Naive thymus-derived CD4-positive, alpha-beta T cell (primary cell): ENCODE results near the gene THOC7. TPM values are rescaled to one million over a fixed set of nuclear protein-coding genes. Genes with fewer than 3 reads are reported as not detected.

Experiments
- ATAC-seq: fragments of 150-1000 bp; cut with Tn5 transposase; 2 replicates; pipeline ENCODE4 v1.10.0; 2021; ENCODE audit warnings: mild to moderate bottlenecking, moderate library complexity
- CTCF ChIA-PET: fragments of 350-600 bp; sonication (Branson Sonifier 250); formaldehyde crosslinking; loops from one replicate; lab custom pipeline; 2021; ENCODE audit warnings: antibody characterized with exemption; lab: Charles Lee
- POLR2A ChIA-PET: fragments of 350-600 bp; sonication (Branson Sonifier 250); formaldehyde crosslinking; loops from one replicate; lab custom pipeline; 2021; ENCODE audit warnings: antibody characterized with exemption, inconsistent platforms; lab: Charles Lee
- DNase-seq, 9 donors: peaks; one replicate each; pipeline versions ENCODE4 v3.0.0 to v3.0.0-alpha.2; 2020 to 2022; ENCODE audit warnings: mixed read lengths in 1 of 9
- H3K27ac ChIP-seq: one replicate; pipeline ENCODE4 v1.7.0; 2013; ENCODE audit warnings: mild to moderate bottlenecking, low read depth, low read length, moderate library complexity
- H3K27me3 ChIP-seq, 2 donors: one replicate each; pipeline ENCODE4 v1.7.0; 2013; ENCODE audit warnings: low read length in 2 of 2, mild to moderate bottlenecking in 2 of 2, moderate library complexity in 2 of 2; ENCODE audit not compliant: control insufficient read depth in 2 of 2, insufficient read depth in 2 of 2
- H3K36me3 ChIP-seq, 3 experiments: 1 replicate in 2 of 3; 2 replicates in 1 of 3; pipeline ENCODE4 v1.7.0; 2013; ENCODE audit warnings: low read length in 3 of 3, mild to moderate bottlenecking in 3 of 3, moderate library complexity in 1 of 3; ENCODE audit not compliant: insufficient read depth in 3 of 3, control insufficient read depth in 2 of 3
- H3K4me1 ChIP-seq, 2 donors: one replicate each; pipeline ENCODE4 v1.7.0; 2013; ENCODE audit warnings: low read length in 2 of 2, mild to moderate bottlenecking in 2 of 2, moderate library complexity in 1 of 2; ENCODE audit not compliant: control insufficient read depth in 2 of 2, insufficient read depth in 2 of 2
- H3K4me3 ChIP-seq: 2 replicates; pipeline ENCODE4 v1.7.0; 2013; ENCODE audit warnings: mild to moderate bottlenecking, low read length
- H3K9me3 ChIP-seq, 3 experiments: 1 replicate in 2 of 3; 2 replicates in 1 of 3; pipeline ENCODE4 v1.7.0; 2013; ENCODE audit warnings: low read length in 3 of 3; ENCODE audit not compliant: control insufficient read depth in 2 of 3
- H3K27ac Mint-ChIP-seq, 9 donors: one replicate each; pipeline ENCODE4 v1.8.0; 2020 to 2022; ENCODE audit warnings: mixed read lengths in 9 of 9, mild to moderate bottlenecking in 8 of 9, moderate library complexity in 5 of 9, inconsistent platforms in 2 of 9
- H3K27me3 Mint-ChIP-seq, 5 donors: one replicate each; pipeline ENCODE4 v1.8.0; 2021 to 2022; ENCODE audit warnings: mixed read lengths in 5 of 5, mild to moderate bottlenecking in 1 of 5
- H3K36me3 Mint-ChIP-seq, 5 donors: one replicate each; pipeline ENCODE4 v1.8.0; 2020 to 2022; ENCODE audit warnings: mixed read lengths in 5 of 5, mild to moderate bottlenecking in 3 of 5, inconsistent platforms in 1 of 5
- H3K4me1 Mint-ChIP-seq, 7 donors: one replicate each; pipeline ENCODE4 v1.8.0; 2020 to 2022; ENCODE audit warnings: mixed read lengths in 7 of 7, mild to moderate bottlenecking in 3 of 7, inconsistent platforms in 1 of 7
- H3K4me3 Mint-ChIP-seq, 10 donors: one replicate each; pipeline ENCODE4 v1.8.0; 2020 to 2022; ENCODE audit warnings: mild to moderate bottlenecking in 10 of 10, mixed read lengths in 10 of 10, moderate library complexity in 6 of 10, inconsistent platforms in 2 of 10
- H3K9me3 Mint-ChIP-seq, 11 donors: one replicate each; pipeline ENCODE4 v1.8.0; 2020 to 2022; ENCODE audit warnings: mixed read lengths in 11 of 11, mild to moderate bottlenecking in 4 of 11, inconsistent platforms in 1 of 11, moderate library complexity in 1 of 11
- intact Hi-C, 2 donors: fragments of 100-400 bp; cut with micrococcal nuclease; formaldehyde crosslinking; loops; one replicate each; pipeline ENCODE4 v1.15.1; 2023
- polyA plus RNA-seq, 2 donors: library from polyadenylated mRNA; unstranded; fragments of 300-500 nt; fragmentation: Illumina TruSeq; gene quantifications; one replicate each; pipeline ENCODE4 v1.2.3, GENCODE V29; 2021
- total RNA-seq, 6 experiments: library from RNA in 5 of 6; stranded (reverse) in 5 of 6; gene quantifications; 1 replicate in 5 of 6; 2 replicates in 1 of 6; pipeline ENCODE4 v1.2.3 and lab custom pipeline; 2021 to 2026

THOC7 gene
- 10 to 100 TPM; 24.6 to 86.2 (median 38.7) TPM for total RNA-seq
- 100 to 1,000 TPM in 1 of 2 donors, 10 to 100 TPM in 1; 60.0 to 113 TPM for polyA plus RNA-seq
- total RNA-seq (lab: John Stamatoyannopoulos, UW): 11.8 reads per million, percentile 39 among the genes with 10 or more reads in this experiment

GRCh38 chr3:63863150-63864007 lies at the start of gene THOC7, which contains the start of gene ATXN7:
Gene THOC7 (minus strand): TSS chr3:63863805. CDS start chr3:63863790, 15 bp downstream.
Gene ATXN7 (plus strand): TSS chr3:63863867. CDS start chr3:63912599, 48,732 bp downstream.
- peak within 1 kb of the TSS; percentile 71 for H3K4me3 ChIP-seq
- no peaks in the 10 kb centered on the region for H3K9me3 ChIP-seq
- peaks cover 0 to 18% (median 8%) of the 10 kb centered on the region in 5 donors for H3K36me3 Mint-ChIP-seq
- ATAC-seq (peak; percentile 91), DNase-seq (peak; percentile 51 to 78 (median 74))
- H3K9me3 Mint-ChIP-seq: no peaks in the 10 kb centered on the region
- no peaks in the 10 kb centered on the region for H3K27me3 ChIP-seq
- H3K4me1 Mint-ChIP-seq: peaks cover 39 to 74% (median 69%) of the 10 kb centered on the region in 7 donors
- no peaks in the 10 kb centered on the region for H3K27me3 Mint-ChIP-seq
- peak within 1 kb of the TSS; percentile 81 to 95 (median 93) for H3K4me3 Mint-ChIP-seq
- intact Hi-C loops: loop anchor here (1.0 to 5.0 kb wide), 5 partner anchors 49 to 160 kb away; partner anchors contain the start of genes PSMD6 (in 2 of the 2) and SCAANT1 (in 2 of the 2)
- ChIA-PET CTCF (no interaction called here), POLR2A (interaction anchor here (1.1 to 2.2 kb wide), 3 partner anchors 48 to 117 kb away, joined by 3 to 13 read pairs (median 4); partner anchors contain the start of gene SCAANT1)
- peak within 1 kb of the TSS; percentile 81 to 96 (median 93) for H3K27ac Mint-ChIP-seq
- peak within 1 kb of the TSS; percentile 84 for H3K27ac ChIP-seq
- peaks cover 8 to 17% of the 10 kb centered on the region in 2 donors for H3K4me1 ChIP-seq
- H3K36me3 ChIP-seq: peaks cover 0 to 5% (median 0%) of the 10 kb centered on the region in 3 experiments

GRCh38 chr3:63912768-63913588 lies 49.4 kb upstream of the THOC7 start:
- POLR2A ChIA-PET: interaction anchor here (1.2 to 1.8 kb wide), 7 partner anchors 11 to 66 kb away, joined by 3 to 14 read pairs (median 4); partner anchors contain the start of genes ATXN7 and THOC7
- DNase-seq (peak in 5 of 9 donors; percentile 1 to 55 (median 7)), ATAC-seq (peak; percentile 45)
- Mint-ChIP-seq H3K4me1 (peaks cover 4 to 58% (median 53%) of the 10 kb centered on the region in 7 donors), H3K9me3 (no peaks in the 10 kb centered on the region), H3K4me3 (peak overlapping the region; percentile 80 to 95 (median 89)), H3K36me3 (peaks cover 4 to 24% (median 15%) of the 10 kb centered on the region in 5 donors), H3K27ac (peak overlapping the region; percentile 59 to 97 (median 93)), H3K27me3 (no peaks in the 10 kb centered on the region)
- CTCF ChIA-PET: interaction anchor here (1.4 kb wide), 1 partner anchor 111 kb away, joined by 3 read pairs; the partner anchor contains the start of gene PSMD6
- H3K36me3 ChIP-seq: peaks cover 0 to 16% (median 0%) of the 10 kb centered on the region in 3 experiments
- intact Hi-C loops: loop anchor here (1.0 to 2.0 kb wide), 7 partner anchors 20 to 110 kb away; partner anchors contain the start of genes ATXN7 (in 1 of the 2), PSMD6 (in 1 of the 2) and THOC7 (in 1 of the 2)
- H3K9me3 ChIP-seq: no peaks in the 10 kb centered on the region
- H3K27me3 ChIP-seq: no peaks in the 10 kb centered on the region
- peak overlapping the region; percentile 96 for H3K27ac ChIP-seq
- peaks cover 15 to 21% of the 10 kb centered on the region in 2 donors for H3K4me1 ChIP-seq
- peak overlapping the region; percentile 46 for H3K4me3 ChIP-seq

GRCh38 chr3:63911873-63912767 lies 48.5 kb upstream of the THOC7 start, which contains the start of gene SCAANT1:
Gene SCAANT1 (minus strand): TSS chr3:63912383.
- Histone ChIP-seq H3K27ac (peak within 1 kb of the TSS; percentile 96), H3K4me1 (peaks cover 15 to 21% of the 10 kb centered on the region in 2 donors), H3K9me3 (no peaks in the 10 kb centered on the region), H3K27me3 (no peaks in the 10 kb centered on the region), H3K36me3 (peaks cover 0 to 9% (median 0%) of the 10 kb centered on the region in 3 experiments), H3K4me3 (peak within 1 kb of the TSS; percentile 61)
- no peaks in the 10 kb centered on the region for H3K27me3 Mint-ChIP-seq
- peaks cover 4 to 56% (median 45%) of the 10 kb centered on the region in 7 donors for H3K4me1 Mint-ChIP-seq
- no peaks in the 10 kb centered on the region for H3K9me3 Mint-ChIP-seq
- intact Hi-C loops: loop anchor here (1.0 to 2.0 kb wide), 9 partner anchors 16 to 111 kb away; partner anchors contain the start of genes PSMD6 (in 2 of the 2), ATXN7 (in 1 of the 2) and THOC7 (in 1 of the 2)
- peak within 1 kb of the TSS; percentile 88 to 99 (median 96) for H3K27ac Mint-ChIP-seq
- POLR2A ChIA-PET: interaction anchor here (0.8 to 1.8 kb wide), 8 partner anchors 10 to 71 kb away, joined by 3 to 14 read pairs (median 4); partner anchors contain the start of genes ATXN7 and THOC7
- peak; percentile 76 for ATAC-seq
- peak within 1 kb of the TSS; percentile 87 to 98 (median 90) for H3K4me3 Mint-ChIP-seq
- H3K36me3 Mint-ChIP-seq: peaks cover 4 to 17% (median 8%) of the 10 kb centered on the region in 5 donors
- peak; percentile 69 to 85 (median 83) for DNase-seq
- CTCF ChIA-PET: interaction anchor here (1.4 kb wide), 1 partner anchor 111 kb away, joined by 3 read pairs; the partner anchor contains the start of gene PSMD6

GRCh38 chr3:63911509-63911872 lies 47.9 kb upstream of the THOC7 start:
- Histone ChIP-seq H3K36me3 (peaks cover 0 to 4% (median 0%) of the 10 kb centered on the region in 3 experiments), H3K4me3 (peak overlapping the region; percentile 61), H3K27ac (peak overlapping the region; percentile 96), H3K27me3 (no peaks in the 10 kb centered on the region), H3K4me1 (peaks cover 15 to 21% of the 10 kb centered on the region in 2 donors), H3K9me3 (no peaks in the 10 kb centered on the region)
- no peaks in the 10 kb centered on the region for H3K27me3 Mint-ChIP-seq
- H3K4me3 Mint-ChIP-seq: peak overlapping the region; percentile 85 to 98 (median 89)
- ATAC-seq (peak; percentile 12), DNase-seq (peak in 2 of 9 donors; percentile 52 to 56)
- ChIA-PET CTCF (interaction anchor here (0.7 to 1.4 kb wide), 2 partner anchors 50 to 112 kb away, joined by 3 read pairs; partner anchors contain the start of gene PSMD6), POLR2A (interaction anchor here (0.8 to 1.8 kb wide), 8 partner anchors 9 to 72 kb away, joined by 3 to 14 read pairs (median 4); partner anchors contain the start of genes ATXN7 and THOC7)
- H3K27ac Mint-ChIP-seq: peak overlapping the region; percentile 88 to 99 (median 95)
- peaks cover 2 to 55% (median 42%) of the 10 kb centered on the region in 7 donors for H3K4me1 Mint-ChIP-seq
- intact Hi-C loops: loop anchor here (1.0 kb wide), 3 partner anchors 15 to 112 kb away; partner anchors contain the start of gene PSMD6 (in 1 of the 2)
- H3K36me3 Mint-ChIP-seq: peaks cover 3 to 14% (median 4%) of the 10 kb centered on the region in 5 donors
- no peaks in the 10 kb centered on the region for H3K9me3 Mint-ChIP-seq
